Fibroblast of lung (primary cell): ENCODE results near the gene POM121L2.

Experiments
- CTCF ChIP-seq, 2 donors: IDR thresholded peaks in 1 of 2; conservative IDR thresholded peaks in 1 of 2; 1 replicate in 1 of 2; 2 replicates in 1 of 2; pipeline ENCODE4 v1.5.1; 2011 to 2012; ENCODE audit warnings: low read length in 2 of 2, control low read depth in 1 of 2, inconsistent platforms in 1 of 2, low read depth in 1 of 2, mild to moderate bottlenecking in 1 of 2
- EZH2 ChIP-seq: IDR thresholded peaks from 2 replicates; pipeline ENCODE4 v1.5.1; 2012; ENCODE audit warnings: low read length, control low read depth, mild to moderate bottlenecking; ENCODE audit errors: missing control alignments

GRCh38 chr6:27273783-27274182 lies 38.3 kb downstream of the POM121L2 start:
- TF ChIP-seq CTCF (conservative IDR thresholded peaks at IDR 0.05 in 1 of 2, IDR thresholded peaks at IDR 0.05 in 1 of 2; ENCODE audit: low read depth in 1 of 2, low read length in 2 of 2) (no peak), EZH2 (no peak)
